AG09309 (cell line): Measurements from ENCODE around the gene SMARCC2.
A peak's percentile ranks its signal among the peaks of the same experiment; 100 is the strongest.

Experiments used
- DNase-seq: peaks from one replicate; pipeline ENCODE4 v3.0.0-alpha.2; 2010; ENCODE audit warnings: low read depth
- H3K4me3 ChIP-seq: 2 replicates; pipeline ENCODE4 v1.5.1; 2011; ENCODE audit warnings: mild to moderate bottlenecking, low read depth, low read length, moderate library complexity; ENCODE audit not compliant: control insufficient read depth
- TF ChIP-seq, protein P1 (sequence below): IDR thresholded peaks from 2 replicates; pipeline ENCODE4 v1.5.1; 2011; ENCODE audit warnings: mild to moderate bottlenecking, low read depth, low read length, inconsistent platforms; ENCODE audit not compliant: insufficient read depth, control insufficient read depth; ENCODE audit errors: missing control alignments

The SMARCC2 gene

DNA sequence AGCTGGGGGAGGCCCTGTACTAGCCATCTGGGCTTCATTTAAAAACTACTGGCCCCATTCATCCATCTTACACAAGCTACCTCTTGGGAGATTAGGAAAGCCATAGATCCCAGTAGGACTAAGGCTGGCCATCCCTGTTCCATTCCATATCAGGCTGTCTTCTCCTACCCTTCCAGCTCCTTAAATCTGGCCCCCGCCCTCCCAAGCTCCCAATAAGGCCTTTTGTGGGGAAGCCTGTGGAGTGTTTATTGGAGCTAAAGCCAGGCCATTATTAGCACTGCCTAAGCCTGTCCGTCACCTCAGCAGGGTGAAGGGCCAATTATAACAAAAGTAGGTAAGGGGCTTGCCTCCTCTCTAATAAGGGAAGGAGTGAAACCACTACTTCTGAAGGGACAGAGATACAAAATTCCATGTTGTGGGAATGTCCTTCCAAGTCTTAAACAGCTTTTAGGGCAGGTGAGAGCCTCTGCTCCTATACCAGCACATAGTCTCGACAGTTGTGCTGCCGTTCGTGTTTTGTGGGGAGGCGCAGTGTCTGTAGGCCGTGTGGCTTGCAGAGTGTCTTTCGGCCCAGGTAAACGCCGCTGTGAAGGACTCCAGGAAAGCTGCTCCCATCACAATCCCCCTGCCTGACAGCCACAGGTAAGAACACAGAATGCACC, 27.5 kb downstream of the SMARCC2 start:
- no peak overlapping the region for H3K4me3 ChIP-seq
- TF ChIP-seq, protein P1, sequence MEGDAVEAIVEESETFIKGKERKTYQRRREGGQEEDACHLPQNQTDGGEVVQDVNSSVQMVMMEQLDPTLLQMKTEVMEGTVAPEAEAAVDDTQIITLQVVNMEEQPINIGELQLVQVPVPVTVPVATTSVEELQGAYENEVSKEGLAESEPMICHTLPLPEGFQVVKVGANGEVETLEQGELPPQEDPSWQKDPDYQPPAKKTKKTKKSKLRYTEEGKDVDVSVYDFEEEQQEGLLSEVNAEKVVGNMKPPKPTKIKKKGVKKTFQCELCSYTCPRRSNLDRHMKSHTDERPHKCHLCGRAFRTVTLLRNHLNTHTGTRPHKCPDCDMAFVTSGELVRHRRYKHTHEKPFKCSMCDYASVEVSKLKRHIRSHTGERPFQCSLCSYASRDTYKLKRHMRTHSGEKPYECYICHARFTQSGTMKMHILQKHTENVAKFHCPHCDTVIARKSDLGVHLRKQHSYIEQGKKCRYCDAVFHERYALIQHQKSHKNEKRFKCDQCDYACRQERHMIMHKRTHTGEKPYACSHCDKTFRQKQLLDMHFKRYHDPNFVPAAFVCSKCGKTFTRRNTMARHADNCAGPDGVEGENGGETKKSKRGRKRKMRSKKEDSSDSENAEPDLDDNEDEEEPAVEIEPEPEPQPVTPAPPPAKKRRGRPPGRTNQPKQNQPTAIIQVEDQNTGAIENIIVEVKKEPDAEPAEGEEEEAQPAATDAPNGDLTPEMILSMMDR, result no peak
- no peak for DNase-seq

DNA sequence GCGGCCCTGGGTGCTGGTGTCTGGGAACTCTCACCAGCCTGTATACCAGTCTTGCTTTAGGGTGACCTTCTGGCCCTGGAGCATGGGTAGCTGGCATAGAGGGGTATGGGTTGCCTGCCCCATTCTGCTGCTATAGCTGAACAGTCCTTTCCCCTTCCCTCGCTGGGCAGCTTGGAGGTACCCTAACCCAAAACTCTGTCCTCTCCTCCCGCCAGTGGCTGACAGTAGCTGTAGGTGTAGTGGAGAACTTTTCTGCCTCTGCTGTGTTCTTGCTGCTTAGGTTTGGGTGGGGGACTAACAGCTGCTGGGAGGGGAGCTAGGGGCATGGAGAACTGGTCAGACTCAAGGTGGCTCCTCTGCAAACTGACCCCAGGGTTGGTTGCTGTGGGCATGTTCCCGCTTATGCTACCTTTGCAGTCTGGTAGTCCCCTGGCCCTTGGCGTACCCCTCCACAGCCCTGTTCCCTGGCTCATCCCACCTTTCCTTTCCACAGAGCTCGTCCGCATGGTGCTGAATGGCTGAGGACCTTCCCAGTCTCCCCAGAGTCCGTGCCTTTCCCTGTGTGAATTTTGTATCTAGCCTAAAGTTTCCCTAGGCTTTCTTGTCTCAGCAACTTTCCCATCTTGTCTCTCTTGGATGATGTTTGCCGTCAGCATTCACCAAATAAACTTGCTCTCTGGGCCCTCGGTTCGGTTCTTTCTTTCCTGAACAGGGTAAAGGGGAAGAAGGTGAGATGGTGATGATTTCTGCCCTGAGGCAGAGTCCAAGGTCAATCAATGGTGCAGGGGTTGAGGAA, 28.2 kb downstream of the SMARCC2 start:
- TF ChIP-seq, protein P1, result no peak
- DNase-seq, result no peak
- peak overlapping the region; percentile 62 for H3K4me3 ChIP-seq

DNA sequence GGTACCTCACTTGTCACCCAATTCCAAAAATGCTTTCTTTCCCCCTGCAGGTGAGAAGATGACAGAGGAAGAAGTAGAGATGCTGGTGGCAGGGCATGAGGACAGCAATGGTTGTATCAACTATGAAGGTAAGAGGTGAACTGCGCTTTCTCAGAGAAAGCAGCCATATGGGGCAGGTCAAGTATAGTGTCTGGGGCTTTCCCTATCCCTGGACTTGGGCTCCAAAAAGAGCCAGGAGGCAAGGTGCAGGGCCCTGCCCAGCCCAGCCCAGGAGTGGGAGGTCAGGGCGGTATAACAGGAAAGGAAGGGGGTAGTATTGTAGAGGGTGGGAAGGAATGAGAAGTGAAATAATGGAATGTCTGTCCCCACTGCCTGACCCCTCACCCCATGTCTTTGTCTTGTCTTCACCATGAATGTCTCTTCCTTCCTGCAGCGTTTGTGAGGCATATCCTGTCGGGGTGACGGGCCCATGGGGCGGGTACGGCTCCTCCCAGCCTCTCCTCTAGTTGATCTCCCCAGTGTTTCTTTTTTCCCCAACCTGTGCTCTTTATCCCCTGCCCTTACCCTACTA, 29.0 kb downstream of the SMARCC2 start:
- no peak for DNase-seq
- peak overlapping the region; percentile 62 for H3K4me3 ChIP-seq
- TF ChIP-seq, protein P1, result no peak

DNA sequence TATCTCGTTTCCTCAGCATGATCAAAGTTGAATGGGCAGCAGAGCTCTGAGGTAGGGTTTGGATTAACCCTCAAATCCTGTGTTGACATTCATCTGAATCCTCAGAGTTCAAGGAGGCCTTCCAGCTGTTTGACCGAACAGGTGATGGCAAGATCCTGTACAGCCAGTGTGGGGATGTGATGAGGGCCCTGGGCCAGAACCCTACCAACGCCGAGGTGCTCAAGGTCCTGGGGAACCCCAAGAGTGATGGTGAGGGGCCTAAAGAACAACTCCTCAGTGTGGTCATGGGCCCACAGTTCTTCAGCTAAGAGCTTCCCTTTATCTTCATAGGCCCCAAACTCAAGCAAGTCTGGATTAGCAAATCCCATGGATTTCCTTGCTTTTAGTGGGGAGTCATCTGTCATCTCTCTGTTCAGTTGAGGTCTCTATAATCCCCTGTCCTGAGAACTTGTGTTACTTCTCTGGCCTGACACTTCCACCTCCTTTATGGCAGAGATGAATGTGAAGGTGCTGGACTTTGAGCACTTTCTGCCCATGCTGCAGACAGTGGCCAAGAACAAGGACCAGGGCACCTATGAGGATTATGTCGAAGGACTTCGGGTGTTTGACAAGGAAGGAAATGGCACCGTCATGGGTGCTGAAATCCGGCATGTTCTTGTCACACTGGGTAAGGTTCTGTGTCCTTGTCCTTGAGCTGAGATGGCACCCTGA, 29.6 kb downstream of the SMARCC2 start:
- TF ChIP-seq, protein P1, result no peak
- no peak for DNase-seq
- H3K4me3 ChIP-seq, result peak overlapping the region; percentile 62

DNA sequence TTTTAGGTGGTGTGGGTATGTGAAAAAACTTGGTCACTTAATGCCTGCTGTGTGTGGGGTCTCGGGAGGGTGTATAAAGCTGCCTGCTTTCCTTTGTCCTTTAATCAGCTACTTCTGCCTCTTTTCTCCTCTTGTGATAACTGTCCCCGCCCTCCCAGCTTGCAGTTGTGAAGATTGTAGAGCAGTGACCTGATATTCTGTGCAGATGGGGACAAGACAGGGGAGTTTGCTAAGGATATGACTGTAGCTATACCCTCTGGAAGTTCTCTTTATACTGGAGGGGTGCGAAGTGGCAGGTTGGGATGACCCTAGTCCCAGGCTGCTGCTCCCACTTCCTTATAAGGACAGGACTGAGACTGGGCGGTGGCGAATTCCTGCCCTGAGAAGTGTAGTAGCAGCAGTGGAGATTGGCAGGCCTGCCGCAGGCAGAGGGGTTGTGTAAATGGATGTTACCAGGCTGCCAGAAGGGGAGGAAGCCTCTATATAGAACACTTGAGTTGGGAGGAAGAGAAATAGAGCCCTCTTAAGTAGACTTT, 30.3 kb downstream of the SMARCC2 start:
- peak overlapping the region; percentile 62 for H3K4me3 ChIP-seq
- TF ChIP-seq, protein P1, result no peak
- peak; percentile 25 for DNase-seq

DNA sequence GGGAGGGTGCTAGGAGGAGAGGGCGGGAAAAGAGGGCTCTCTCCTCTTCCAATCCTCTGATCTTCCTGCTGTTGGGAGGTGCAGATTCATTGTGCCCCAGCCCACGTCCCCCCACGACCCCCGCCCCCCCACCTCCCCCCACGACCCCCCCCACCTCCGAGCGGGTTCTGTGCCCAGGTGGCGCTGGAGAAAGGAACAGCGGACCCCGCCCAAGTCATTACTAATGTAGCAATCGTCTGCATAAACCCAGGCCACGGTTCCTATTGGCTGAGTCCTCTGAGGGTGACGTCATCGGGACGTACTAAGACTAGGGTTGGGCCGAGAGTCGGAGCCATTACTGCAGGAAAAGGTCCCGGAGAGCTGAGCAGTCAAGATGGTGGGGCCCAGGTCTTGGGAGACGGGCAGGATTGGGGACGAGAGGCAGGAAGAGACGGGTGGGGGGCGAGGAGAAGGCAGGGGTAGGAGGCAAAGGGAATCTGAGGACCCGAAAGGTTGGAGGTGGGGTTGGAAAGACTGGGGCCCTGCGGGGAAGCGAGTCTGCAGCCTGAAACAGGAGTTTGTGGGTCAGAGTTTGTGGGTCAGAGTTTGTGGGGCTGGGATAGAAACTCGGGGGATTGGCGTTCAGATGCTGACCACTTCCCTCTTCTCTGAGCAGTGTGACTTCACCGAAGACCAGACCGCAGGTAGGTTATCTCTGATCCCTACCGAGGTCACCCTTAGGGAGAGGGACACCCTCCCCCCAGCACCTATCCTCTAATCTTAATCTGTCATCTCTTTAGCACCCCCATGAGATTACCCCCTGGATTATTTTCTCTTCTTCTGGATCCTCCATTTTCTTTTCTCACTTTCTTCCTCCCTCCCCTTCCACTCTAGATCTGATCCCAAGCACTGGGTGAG, 31.0 kb downstream of the SMARCC2 start, which contains the start of gene MYL6:
MYL6 (plus strand) TSS at position 331 of the 897 bp plus-strand sequence; CDS start at position 374, 43 bp downstream.
- TF ChIP-seq, protein P1, result no peak
- DNase-seq, result peak; percentile 95
- H3K4me3 ChIP-seq, result peak within 1 kb of the TSS; percentile 62
